HepG2 (cell line): Measurements from ENCODE around the gene NEMP2. TPM values are rescaled to one million over a fixed set of nuclear protein-coding genes. Genes with fewer than 3 reads are reported as not detected.

ENCODE experiments used
- ATAC-seq: fragments of 200-7000 bp; cut with Tn5 transposase; 3 replicates; pipeline ENCODE4 v1.9.1; 2020; ENCODE audit warnings: mild to moderate bottlenecking, moderate library complexity
- BruUV-seq: library from RNA; stranded (reverse); fragments of 400-500 nt; replicated peaks from 2 replicates; lab custom pipeline; 2021; lab: Mats Ljungman, UMichigan
- CTCF ChIA-PET: fragments of 300-600 bp; formaldehyde crosslinking; extraction: SDS; loops from one replicate; lab custom pipeline; 2021; ENCODE audit warnings: low total read pairs, inconsistent platforms, low intra/inter-chr PET ratio; lab: Yijun Ruan, JAX
- POLR2A ChIA-PET: fragments of 350-600 bp; sonication (Branson Sonifier 250); formaldehyde crosslinking; loops from one replicate; lab custom pipeline; 2020; ENCODE audit warnings: antibody characterized with exemption, inconsistent platforms; lab: Yijun Ruan, JAX
- DNase-seq: peaks from one replicate; pipeline ENCODE4 v3.0.0-alpha.2; 2015; ENCODE audit warnings: low spot score
- FAIRE-seq: peaks from 3 replicates; lab custom pipeline; 2011; peaks lifted over from hg19 to GRCh38; lab: Jason Lieb, UNC
- H2AFZ ChIP-seq: one replicate; pipeline ENCODE4 v1.6.1; 2011; ENCODE audit warnings: low read length, inconsistent platforms
- H3K27ac ChIP-seq: fragments of 300-600 bp; 3 replicates; pipeline ENCODE4 v1.8.0; 2011; ENCODE audit warnings: mixed run types, mild to moderate bottlenecking, mixed read lengths, low read length, inconsistent platforms; ENCODE audit not compliant: insufficient read depth; ENCODE audit errors: extremely low read length
- H3K27me3 ChIP-seq, 2 experiments: fragments of 200-600 bp in 1 of 2; 2 replicates in 1 of 2; 3 replicates in 1 of 2; pipeline versions ENCODE4 v1.6.0 to v1.8.0; 2011; ENCODE audit warnings: low read length in 2 of 2, mild to moderate bottlenecking in 2 of 2, moderate library complexity in 2 of 2, inconsistent platforms in 1 of 2; ENCODE audit not compliant: insufficient read depth in 2 of 2, control insufficient read depth in 1 of 2
- H3K36me3 ChIP-seq, 2 experiments: fragments of 200-600 bp in 1 of 2; replicated peaks in 1 of 2; 2 replicates in 1 of 2; 3 replicates in 1 of 2; pipeline versions ENCODE4 v1.5.1 to v1.8.0; 2011; ENCODE audit warnings: low read length in 2 of 2, inconsistent platforms in 1 of 2; ENCODE audit not compliant: insufficient read depth in 2 of 2, control insufficient read depth in 1 of 2
- H3K4me1 ChIP-seq: 2 replicates; pipeline ENCODE4 v1.5.1; 2012; ENCODE audit warnings: low read length, inconsistent platforms; ENCODE audit not compliant: insufficient read depth
- H3K4me2 ChIP-seq: 2 replicates; pipeline ENCODE4 v1.6.0; 2011; ENCODE audit warnings: low read depth, low read length, inconsistent platforms
- H3K4me3 ChIP-seq, 3 experiments: fragments of 200-600 bp in 1 of 3; sonication (generic), shearing (Covaris generic) in 1 of 3; replicated peaks in 1 of 3; 2 replicates each; pipeline ENCODE4 v1.5.1; 2011 to 2016; ENCODE audit warnings: low read length in 3 of 3, inconsistent platforms in 2 of 3, low read depth in 2 of 3, mild to moderate bottlenecking in 2 of 3, control low read depth in 1 of 3, mixed read lengths in 1 of 3; ENCODE audit not compliant: insufficient read depth in 1 of 3
- H3K79me2 ChIP-seq: one replicate; pipeline ENCODE4 v1.6.1; 2011; ENCODE audit warnings: low read length, inconsistent platforms; ENCODE audit not compliant: insufficient read depth
- H3K9ac ChIP-seq: 2 replicates; pipeline ENCODE4 v1.6.0; 2011; ENCODE audit warnings: mild to moderate bottlenecking, low read depth, low read length, inconsistent platforms; ENCODE audit not compliant: insufficient read depth
- H3K9me3 ChIP-seq: 2 replicates; pipeline ENCODE4 v1.5.1; 2012; ENCODE audit warnings: mild to moderate bottlenecking, low read length
- H4K20me1 ChIP-seq: 2 replicates; pipeline ENCODE4 v1.6.0; 2011; ENCODE audit warnings: inconsistent platforms, mild to moderate bottlenecking, low read length, moderate library complexity; ENCODE audit not compliant: insufficient read depth
- ATF6 ChIP-seq: sonication (generic); formaldehyde crosslinking; conservative IDR thresholded peaks from 2 replicates; pipeline ENCODE4 v1.4.0; 2020; ENCODE audit warnings: missing genetic modification reagents
- BCL6 ChIP-seq: IDR thresholded peaks from 2 replicates; pipeline ENCODE4 v1.6.1; 2016; ENCODE audit warnings: missing genetic modification reagents, missing compliant biosample characterization
- CEBPB ChIP-seq: IDR thresholded peaks from 2 replicates; pipeline ENCODE4 v1.6.1; 2011; ENCODE audit warnings: low read depth, low read length, improper control_type of control experiment, borderline replicate concordance
- CSRNP1 ChIP-seq: sonication (generic); formaldehyde crosslinking; IDR thresholded peaks from 2 replicates; pipeline ENCODE4 v1.8.1; 2023; ENCODE audit warnings: mild to moderate bottlenecking, missing genetic modification reagents
- HES4 ChIP-seq: sonication (generic); formaldehyde crosslinking; IDR thresholded peaks from 2 replicates; pipeline ENCODE4 v1.9.0; 2021; ENCODE audit warnings: mild to moderate bottlenecking, missing genetic modification reagents, borderline replicate concordance
- NR3C1 ChIP-seq: sonication (generic); formaldehyde crosslinking; IDR thresholded peaks from 2 replicates; pipeline ENCODE4 v1.4.0; 2020; ENCODE audit warnings: missing genetic modification reagents
- PHF5A ChIP-seq: IDR thresholded peaks from one replicate; pipeline ENCODE4 v1.6.1; 2018; ENCODE audit warnings: low read depth, missing genetic modification reagents; ENCODE audit not compliant: unreplicated experiment
- RBFOX2 ChIP-seq: fragments of 200-400 bp; formaldehyde crosslinking; IDR thresholded peaks from 2 replicates; pipeline ENCODE4 v1.6.1; 2017; ENCODE audit warnings: low read depth, mild to moderate bottlenecking, low read length
- REL ChIP-seq: sonication (generic); formaldehyde crosslinking; conservative IDR thresholded peaks from 2 replicates; pipeline ENCODE4 v1.8.0; 2022; ENCODE audit warnings: mild to moderate bottlenecking, missing genetic modification reagents, moderate library complexity
- SOX6 ChIP-seq, 2 experiments: fragments of 450-650 bp in 1 of 2; sonication (generic) in 1 of 2; formaldehyde crosslinking in 1 of 2; IDR thresholded peaks; 2 replicates each; pipeline versions ENCODE4 v1.4.0 to v1.6.1; 2017 to 2020; ENCODE audit warnings: antibody characterized with exemption in 1 of 2, mild to moderate bottlenecking in 1 of 2, missing genetic modification reagents in 1 of 2
- TAF15 ChIP-seq: fragments of 200-400 bp; formaldehyde crosslinking; IDR thresholded peaks from one replicate; pipeline ENCODE4 v1.6.1; 2018; ENCODE audit warnings: mild to moderate bottlenecking, low read depth, low read length; ENCODE audit not compliant: poor library complexity, severe bottlenecking
- TOPORS ChIP-seq: sonication (generic); formaldehyde crosslinking; IDR thresholded peaks from 2 replicates; pipeline ENCODE4 v1.8.0; 2023; ENCODE audit warnings: mild to moderate bottlenecking, missing genetic modification reagents
- ZNF282 ChIP-seq: fragments of 450-650 bp; IDR thresholded peaks from 2 replicates; pipeline ENCODE4 v1.6.1; 2018; ENCODE audit not compliant: partially characterized antibody
- ZNF432 ChIP-seq: sonication (generic); formaldehyde crosslinking; IDR thresholded peaks from 2 replicates; pipeline ENCODE4 v1.5.0; 2020; ENCODE audit warnings: missing genetic modification reagents, mild to moderate bottlenecking, borderline replicate concordance
- ZNF558 ChIP-seq: sonication (generic); formaldehyde crosslinking; IDR thresholded peaks from 2 replicates; pipeline ENCODE4 v1.9.0; 2022; ENCODE audit warnings: mild to moderate bottlenecking, missing genetic modification reagents, borderline replicate concordance
- WGBS: methylation state at CpG from one replicate; pipeline ENCODE4 v1.1.6; 2017; ENCODE audit warnings: low lambda C conversion rate; 5-methylcytosine and 5-hydroxymethylcytosine counted together
- in situ Hi-C: cut with HindIII; loops from 2 replicates; pipeline ENCODE4 v1.10.0; 2017; ENCODE audit warnings: low pct_unique_long_range_greater_than_20kb; ENCODE audit not compliant: extremely low pct_ligation_motif_present
- intact Hi-C: fragments of 100-400 bp; cut with micrococcal nuclease; formaldehyde crosslinking; loops from one replicate; pipeline ENCODE4 v1.10.0; 2022; ENCODE audit not compliant: unreplicated experiment
- polyA plus RNA-seq, 8 experiments: library from polyadenylated mRNA; depleted of rRNA in 3 of 8; stranded (reverse) in 7 of 8; unstranded in 1 of 8; fragments of >200 nt; fragmentation: Illumina TruSeq in 4 of 8; extraction: Trizol in 4 of 8; gene quantifications; 2 replicates each; pipeline versions ENCODE4 v1.2.1 to v1.2.3, GENCODE V29; 2011 to 2016; ENCODE audit warnings: low read depth in 4 of 8, missing spikeins in 1 of 8, mixed read lengths in 1 of 8; ENCODE audit not compliant: insufficient read depth in 1 of 8
- total RNA-seq, 5 experiments: library from RNA; depleted of rRNA; stranded (reverse); fragments of >200 nt; fragmentation: Illumina TruSeq; extraction: Trizol; gene quantifications; 2 replicates each; pipeline ENCODE4 v1.2.3, GENCODE V29; 2016; ENCODE audit warnings: low read depth in 1 of 5

The NEMP2 gene
- total and polyA plus RNA-seq, 2 of the 13 experiments (the other 11 are each of a cell fraction or from before 2014, with no cell fraction given), result 2.4 to 9.8 TPM

- no peaks in the 10 kb centered on the region for H3K4me1 ChIP-seq
Measured at GRCh38 chr2:190514676-190515075, 19.8 kb downstream of the NEMP2 start.

GRCh38 chr2:190513877-190514276, 20.6 kb downstream of the NEMP2 start:
- H3K27me3 ChIP-seq, result no peaks in the 10 kb centered on the region
- TF ChIP-seq BCL6 (CRISPR knock-in tag), result no peak
- no peak for TF ChIP-seq ZNF432 (CRISPR knock-in tag)
- no peak for TF ChIP-seq NR3C1 (CRISPR knock-in tag)
- TF ChIP-seq ATF6, result no peak
- no peak for TF ChIP-seq CSRNP1 (CRISPR knock-in tag)
- TF ChIP-seq TOPORS (CRISPR knock-in tag), result no peak
- TF ChIP-seq TAF15, result no peak
- TF ChIP-seq HES4 (CRISPR knock-in tag), result no peak
- TF ChIP-seq ZNF558 (CRISPR knock-in tag), result no peak
- no peak for TF ChIP-seq PHF5A (CRISPR knock-in tag)
- no peak for TF ChIP-seq ZNF282
- TF ChIP-seq SOX6 (IDR thresholded peaks at IDR 0.05), result no peak
- TF ChIP-seq SOX6 (CRISPR knock-in tag; IDR thresholded peaks at IDR 0.05), result no peak
- no peak for TF ChIP-seq REL (CRISPR knock-in tag)
- TF ChIP-seq, all 625 proteins: peak for 0
- DNase-seq (no peak), ATAC-seq (no peak), FAIRE-seq (no peak)
- CTCF ChIA-PET, result no interaction called here
- Histone ChIP-seq H4K20me1 (no peaks in the 10 kb centered on the region), H3K27ac (no peak overlapping the region), H3K9me3 (no peaks in the 10 kb centered on the region), H3K4me2 (no peak overlapping the region), H3K4me1 (no peaks in the 10 kb centered on the region), H3K36me3 (peaks cover 1 to 5% of the 10 kb centered on the region in 2 experiments; a peak in 2 of 5 replicates), H2AFZ (no peak overlapping the region), H3K79me2 (no peaks in the 10 kb centered on the region), H3K4me3 (no peak overlapping the region), H3K9ac (no peak overlapping the region)
- intact Hi-C loops (loop anchor here (5.0 kb wide), 2 partner anchors 172 to 332 kb away; partner anchors contain the start of gene INPP1), in situ Hi-C loops (loop anchor here (10.0 to 25.0 kb wide), 2 partner anchors 177 to 429 kb away; partner anchors contain the start of gene INPP1)
- WGBS, result 64% methylated on average over 2 of the region's 2 CpGs
- POLR2A ChIA-PET, result no interaction called here
- no TSS peak for BruUV-seq

More at GRCh38 chr2:190514676-190515075, 19.8 kb downstream of the NEMP2 start:
- peaks cover 1 to 5% of the 10 kb centered on the region in 2 experiments; a peak in 2 of 5 replicates for H3K36me3 ChIP-seq
- in situ Hi-C loops (loop anchor here (10.0 to 25.0 kb wide), 2 partner anchors 177 to 430 kb away; partner anchors contain the start of gene INPP1), intact Hi-C loops (loop anchor here (5.0 kb wide), 2 partner anchors 172 to 332 kb away; partner anchors contain the start of gene INPP1)
- ChIA-PET CTCF (no interaction called here), POLR2A (no interaction called here)
- no peaks in the 10 kb centered on the region for H4K20me1 ChIP-seq
- H3K27ac ChIP-seq, result no peak overlapping the region
- TF ChIP-seq RBFOX2, result no peak
- peak; percentile 69 for TF ChIP-seq CEBPB
- H3K9me3 ChIP-seq, result no peaks in the 10 kb centered on the region
- no peak overlapping the region for H3K4me2 ChIP-seq
- H3K79me2 ChIP-seq, result no peaks in the 10 kb centered on the region
- BruUV-seq, result no TSS peak
- whole genome bisulfite sequencing, result 97% methylated on average over 1 of the region's 1 CpG
- H3K4me3 ChIP-seq, result no peak overlapping the region
- H3K9ac ChIP-seq, result no peak overlapping the region
- H2AFZ ChIP-seq, result no peak overlapping the region
- no peak for FAIRE-seq
- H3K27me3 ChIP-seq, result no peaks in the 10 kb centered on the region
- no peak for ATAC-seq
- DNase-seq, result no peak
